Uterus (tissue), 2 donors: Measurements from ENCODE around the gene MOB2.

Experiments
- POLR2A ChIP-seq, 2 donors: fragments of 450-650 bp; IDR thresholded peaks; one replicate each; pipeline ENCODE4 v1.6.1; 2016; ENCODE audit warnings: antibody characterized with exemption in 2 of 2, mild to moderate bottlenecking in 1 of 2, moderate library complexity in 1 of 2
- TF ChIP-seq, protein P1 (sequence below), 4 experiments: fragments of 200-600 bp in 2 of 4; fragments of 450-650 bp in 2 of 4; sonication (generic) in 2 of 4; IDR thresholded peaks; one replicate each; pipeline ENCODE4 v1.5.1; 2016 to 2019; ENCODE audit warnings: antibody characterized with exemption in 4 of 4, mild to moderate bottlenecking in 2 of 4, moderate library complexity in 1 of 4

DNA sequence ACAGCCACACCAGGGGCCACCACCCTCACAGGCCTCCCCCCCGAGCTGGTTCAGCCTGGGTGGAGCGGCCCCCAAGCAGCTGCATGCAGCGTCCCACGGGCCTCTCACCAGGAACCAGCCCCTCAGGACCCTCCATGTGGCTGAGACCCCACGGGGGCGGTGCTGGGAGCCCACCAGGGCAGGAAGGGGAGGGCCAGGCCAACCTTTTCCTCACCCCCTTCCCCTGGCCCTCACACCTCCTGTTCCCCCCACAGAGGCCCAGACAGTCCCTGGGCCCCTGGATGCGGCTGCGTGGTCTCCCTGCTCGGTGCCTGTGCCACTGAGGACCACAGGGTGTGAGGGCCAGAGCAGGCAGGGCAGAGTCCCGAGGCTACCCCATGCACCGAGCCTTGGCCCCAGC lies 46.5 kb downstream of the MOB2 start:
- TF ChIP-seq, protein P1, sequence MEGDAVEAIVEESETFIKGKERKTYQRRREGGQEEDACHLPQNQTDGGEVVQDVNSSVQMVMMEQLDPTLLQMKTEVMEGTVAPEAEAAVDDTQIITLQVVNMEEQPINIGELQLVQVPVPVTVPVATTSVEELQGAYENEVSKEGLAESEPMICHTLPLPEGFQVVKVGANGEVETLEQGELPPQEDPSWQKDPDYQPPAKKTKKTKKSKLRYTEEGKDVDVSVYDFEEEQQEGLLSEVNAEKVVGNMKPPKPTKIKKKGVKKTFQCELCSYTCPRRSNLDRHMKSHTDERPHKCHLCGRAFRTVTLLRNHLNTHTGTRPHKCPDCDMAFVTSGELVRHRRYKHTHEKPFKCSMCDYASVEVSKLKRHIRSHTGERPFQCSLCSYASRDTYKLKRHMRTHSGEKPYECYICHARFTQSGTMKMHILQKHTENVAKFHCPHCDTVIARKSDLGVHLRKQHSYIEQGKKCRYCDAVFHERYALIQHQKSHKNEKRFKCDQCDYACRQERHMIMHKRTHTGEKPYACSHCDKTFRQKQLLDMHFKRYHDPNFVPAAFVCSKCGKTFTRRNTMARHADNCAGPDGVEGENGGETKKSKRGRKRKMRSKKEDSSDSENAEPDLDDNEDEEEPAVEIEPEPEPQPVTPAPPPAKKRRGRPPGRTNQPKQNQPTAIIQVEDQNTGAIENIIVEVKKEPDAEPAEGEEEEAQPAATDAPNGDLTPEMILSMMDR (IDR thresholded peaks at IDR 0.05), result no peak
- no peak for TF ChIP-seq POLR2A (IDR thresholded peaks at IDR 0.05)
